BLaER1 treated with 17β-estradiol and CSF1 and Interleukin-3, amounts not matched to agents 10 nM and 100 nM (cell line): ENCODE data around the gene CXCL12.

Experiments
- H3K27ac ChIP-seq, 11 experiments: shearing (Covaris generic); formaldehyde crosslinking; 2 replicates each; pipeline ENCODE4 v1.8.1; 2022
- H3K27me3 ChIP-seq, 11 experiments: shearing (Covaris generic); formaldehyde crosslinking; 2 replicates each; pipeline ENCODE4 v1.8.1; 2022
- H3K36me3 ChIP-seq, 11 experiments: shearing (Covaris generic); formaldehyde crosslinking; 2 replicates each; pipeline ENCODE4 v1.8.1; 2022
- H3K4me1 ChIP-seq, 10 experiments: shearing (Covaris generic); formaldehyde crosslinking; 2 replicates each; pipeline ENCODE4 v1.8.1; 2022
- H3K4me2 ChIP-seq, 11 experiments: shearing (Covaris generic); formaldehyde crosslinking; 2 replicates each; pipeline ENCODE4 v1.8.1; 2022
- H3K4me3 ChIP-seq, 10 experiments: shearing (Covaris generic); formaldehyde crosslinking; 2 replicates each; pipeline ENCODE4 v1.8.1; 2022
- H3K9ac ChIP-seq, 11 experiments: shearing (Covaris generic); formaldehyde crosslinking; 2 replicates each; pipeline ENCODE4 v1.8.1; 2022
- H3K9me3 ChIP-seq, 11 experiments: shearing (Covaris generic); formaldehyde crosslinking; replicated peaks in 1 of 11; 2 replicates each; pipeline ENCODE4 v1.8.1; 2022
- H4K20me1 ChIP-seq, 11 experiments: shearing (Covaris generic); formaldehyde crosslinking; 2 replicates each; pipeline ENCODE4 v1.8.1; 2022
- Cebpa-rat ChIP-seq, 11 experiments: shearing (Covaris generic); IDR thresholded peaks; 2 replicates each; pipeline ENCODE4 v1.8.1; 2022

CXCL12 gene

GRCh38 chr10:44396671-44397191 lies 11.8 kb upstream of the CXCL12 start:
- Histone ChIP-seq H3K4me1 (peaks cover 0 to 16% (median 0%) of the 10 kb centered on the region in 10 experiments; a peak in 6 of 20 replicates), H3K4me3 (no peak overlapping the region)
- no peak for TF ChIP-seq Cebpa-rat (IDR thresholded peaks at IDR 0.05)

GRCh38 chr10:44395902-44396670 lies 11.2 kb upstream of the CXCL12 start:
- H3K4me3 ChIP-seq, result no peak overlapping the region
- peak overlapping the region in 2 of 11 experiments; percentile 8 to 43; a peak in 1 of 22 replicates for H3K4me2 ChIP-seq
- no peaks in the 10 kb centered on the region for H4K20me1 ChIP-seq
- H3K36me3 ChIP-seq, result no peaks in the 10 kb centered on the region
- no peak overlapping the region for H3K9ac ChIP-seq
- peaks cover 0 to 16% (median 0%) of the 10 kb centered on the region in 10 experiments; a peak in 6 of 20 replicates for H3K4me1 ChIP-seq
- H3K9me3 ChIP-seq, result no peaks in the 10 kb centered on the region
- H3K27ac ChIP-seq, result no peak overlapping the region
- peaks cover 0 to 22% (median 15%) of the 10 kb centered on the region in 11 experiments; a peak in 15 of 22 replicates for H3K27me3 ChIP-seq
- TF ChIP-seq Cebpa-rat (IDR thresholded peaks at IDR 0.05), result no peak

More at GRCh38 chr10:44396671-44397191, 11.8 kb upstream of the CXCL12 start:
- H3K27ac ChIP-seq, result no peak overlapping the region
- no peak overlapping the region for H3K4me2 ChIP-seq
- no peak overlapping the region for H3K9ac ChIP-seq
- H3K36me3 ChIP-seq, result no peaks in the 10 kb centered on the region
- H4K20me1 ChIP-seq, result no peaks in the 10 kb centered on the region
- H3K27me3 ChIP-seq, result peaks cover 0 to 22% (median 15%) of the 10 kb centered on the region in 11 experiments; a peak in 15 of 22 replicates
- H3K9me3 ChIP-seq, result no peaks in the 10 kb centered on the region

GRCh38 chr10:44395396-44395795 lies 10.5 kb upstream of the CXCL12 start:
- H3K36me3 ChIP-seq, result no peaks in the 10 kb centered on the region
- H3K27ac ChIP-seq, result no peak overlapping the region
- H4K20me1 ChIP-seq, result no peaks in the 10 kb centered on the region
- peak overlapping the region in 1 of 11 experiments; percentile 43; a peak in 1 of 22 replicates for H3K4me2 ChIP-seq
- H3K4me3 ChIP-seq, result no peak overlapping the region
- H3K4me1 ChIP-seq, result peaks cover 0 to 16% (median 0%) of the 10 kb centered on the region in 10 experiments; a peak in 6 of 20 replicates
- peaks cover 0 to 22% (median 15%) of the 10 kb centered on the region in 11 experiments; a peak in 15 of 22 replicates for H3K27me3 ChIP-seq
- no peak overlapping the region for H3K9ac ChIP-seq
- H3K9me3 ChIP-seq, result no peaks in the 10 kb centered on the region
- no peak for TF ChIP-seq Cebpa-rat (IDR thresholded peaks at IDR 0.05)

GRCh38 chr10:44394696-44395381 lies 9.9 kb upstream of the CXCL12 start:
- Histone ChIP-seq H3K9me3 (no peaks in the 10 kb centered on the region), H3K4me1 (peaks cover 0 to 16% (median 0%) of the 10 kb centered on the region in 10 experiments; a peak in 6 of 20 replicates), H4K20me1 (no peaks in the 10 kb centered on the region), H3K9ac (no peak overlapping the region), H3K27me3 (peaks cover 0 to 22% (median 15%) of the 10 kb centered on the region in 11 experiments; a peak in 15 of 22 replicates), H3K4me3 (no peak overlapping the region), H3K36me3 (no peaks in the 10 kb centered on the region), H3K4me2 (no peak overlapping the region), H3K27ac (no peak overlapping the region)
- TF ChIP-seq Cebpa-rat (IDR thresholded peaks at IDR 0.05), result no peak

GRCh38 chr10:44393834-44394547 lies 9.1 kb upstream of the CXCL12 start:
- Histone ChIP-seq H4K20me1 (no peaks in the 10 kb centered on the region), H3K9me3 (no peaks in the 10 kb centered on the region), H3K4me2 (0 out of 22 replicates have a peak overlapping the region, but pooled peaks of 1 of the 11 experiments have one; percentile 19), H3K4me1 (peaks cover 0 to 16% (median 0%) of the 10 kb centered on the region in 10 experiments; a peak in 6 of 20 replicates), H3K36me3 (no peaks in the 10 kb centered on the region), H3K9ac (no peak overlapping the region), H3K27ac (no peak overlapping the region), H3K27me3 (peaks cover 0 to 17% (median 15%) of the 10 kb centered on the region in 11 experiments; a peak in 15 of 22 replicates), H3K4me3 (no peak overlapping the region)
- TF ChIP-seq Cebpa-rat (IDR thresholded peaks at IDR 0.05), result no peak

GRCh38 chr10:44393051-44393630 lies 8.2 kb upstream of the CXCL12 start:
- no peaks in the 10 kb centered on the region for H3K9me3 ChIP-seq
- H3K27me3 ChIP-seq, result peaks cover 0 to 9% (median 7%) of the 10 kb centered on the region in 11 experiments; a peak in 15 of 22 replicates
- H3K27ac ChIP-seq, result no peak overlapping the region
- TF ChIP-seq Cebpa-rat (IDR thresholded peaks at IDR 0.05), result no peak
- no peak overlapping the region for H3K9ac ChIP-seq
- H3K4me1 ChIP-seq, result peaks cover 0 to 16% (median 0%) of the 10 kb centered on the region in 10 experiments; a peak in 6 of 20 replicates
- no peaks in the 10 kb centered on the region for H3K36me3 ChIP-seq
- H3K4me2 ChIP-seq, result peak overlapping the region in 3 of 11 experiments; percentile 1 to 27 (median 19); a peak in 2 of 22 replicates
- H3K4me3 ChIP-seq, result no peak overlapping the region
- H4K20me1 ChIP-seq, result no peaks in the 10 kb centered on the region

- no peak for TF ChIP-seq Cebpa-rat (IDR thresholded peaks at IDR 0.05)
- no peak overlapping the region for H3K4me2 ChIP-seq
- H3K9me3 ChIP-seq, result no peaks in the 10 kb centered on the region
- H3K9ac ChIP-seq, result no peak overlapping the region
- H3K27me3 ChIP-seq, result peaks cover 0 to 1% (median under 1%) of the 10 kb centered on the region in 11 experiments; a peak in 7 of 22 replicates
- no peak overlapping the region for H3K4me3 ChIP-seq
- H3K4me1 ChIP-seq, result peaks cover 0 to 16% (median 0%) of the 10 kb centered on the region in 10 experiments; a peak in 6 of 20 replicates
- no peaks in the 10 kb centered on the region for H4K20me1 ChIP-seq
- H3K36me3 ChIP-seq, result no peaks in the 10 kb centered on the region
- no peak overlapping the region for H3K27ac ChIP-seq
Measured at GRCh38 chr10:44392420-44392819, 7.5 kb upstream of the CXCL12 start.

- TF ChIP-seq Cebpa-rat (IDR thresholded peaks at IDR 0.05), result no peak
- Histone ChIP-seq H3K4me3 (no peak overlapping the region), H3K9ac (no peak overlapping the region), H3K4me1 (peaks cover 0 to 16% (median 0%) of the 10 kb centered on the region in 10 experiments; a peak in 6 of 20 replicates), H3K27ac (no peak overlapping the region), H4K20me1 (no peaks in the 10 kb centered on the region), H3K4me2 (no peak overlapping the region), H3K27me3 (peaks cover 0 to 2% (median under 1%) of the 10 kb centered on the region in 11 experiments; a peak in 6 of 22 replicates), H3K36me3 (no peaks in the 10 kb centered on the region), H3K9me3 (no peaks in the 10 kb centered on the region)
Measured at GRCh38 chr10:44391981-44392380, 7.1 kb upstream of the CXCL12 start.
